Measurements from ENCODE around the gene POLL.

Gene POLL

DNA sequence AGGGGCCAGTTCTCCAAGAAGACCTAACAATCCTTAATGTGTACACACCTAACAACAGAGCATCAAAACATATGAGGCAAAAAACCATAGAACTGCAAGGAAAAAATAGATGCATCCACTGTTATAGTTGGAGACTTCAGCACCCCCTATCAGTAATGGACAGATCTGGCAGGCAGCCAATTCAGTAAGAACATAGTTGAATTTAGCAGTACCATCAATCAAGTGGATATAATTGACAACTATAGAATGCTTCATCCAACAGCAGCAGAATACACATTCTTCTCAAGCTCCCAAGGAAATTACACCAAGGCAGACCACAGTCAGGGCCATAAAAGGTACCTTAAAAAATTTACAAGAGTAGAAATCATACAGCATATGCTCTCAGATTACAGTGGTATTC lies 42.2 kb downstream of the POLL start:
- no peak for TF ChIP-seq ZNF274 (IDR thresholded peaks at IDR 0.05; ENCODE audit: low read depth, low read length)
- no peak overlapping the region for H3K4me3 ChIP-seq (ENCODE audit: low read length)

- no peak overlapping the region for H3K4me3 ChIP-seq (ENCODE audit: low read length)
Measured at GRCh38 chr10:101538446-101538845, 49.6 kb downstream of the POLL start.

GRCh38 chr10:101536800-101537199 lies 51.3 kb downstream of the POLL start:
- TF ChIP-seq ZNF274 (IDR thresholded peaks at IDR 0.05; ENCODE audit: low read depth, low read length) = no peak
- no peak overlapping the region for H3K4me3 ChIP-seq (ENCODE audit: low read length)

More at GRCh38 chr10:101538446-101538845, 49.6 kb downstream of the POLL start:
- no peak for TF ChIP-seq ZNF274 (IDR thresholded peaks at IDR 0.05; ENCODE audit: low read depth, low read length)

- TF ChIP-seq ZNF274 (IDR thresholded peaks at IDR 0.05; ENCODE audit: low read depth, low read length) = no peak
- H3K4me3 ChIP-seq (ENCODE audit: low read length) = no peak overlapping the region
Measured at GRCh38 chr10:101535949-101536348, 52.1 kb downstream of the POLL start.

DNA sequence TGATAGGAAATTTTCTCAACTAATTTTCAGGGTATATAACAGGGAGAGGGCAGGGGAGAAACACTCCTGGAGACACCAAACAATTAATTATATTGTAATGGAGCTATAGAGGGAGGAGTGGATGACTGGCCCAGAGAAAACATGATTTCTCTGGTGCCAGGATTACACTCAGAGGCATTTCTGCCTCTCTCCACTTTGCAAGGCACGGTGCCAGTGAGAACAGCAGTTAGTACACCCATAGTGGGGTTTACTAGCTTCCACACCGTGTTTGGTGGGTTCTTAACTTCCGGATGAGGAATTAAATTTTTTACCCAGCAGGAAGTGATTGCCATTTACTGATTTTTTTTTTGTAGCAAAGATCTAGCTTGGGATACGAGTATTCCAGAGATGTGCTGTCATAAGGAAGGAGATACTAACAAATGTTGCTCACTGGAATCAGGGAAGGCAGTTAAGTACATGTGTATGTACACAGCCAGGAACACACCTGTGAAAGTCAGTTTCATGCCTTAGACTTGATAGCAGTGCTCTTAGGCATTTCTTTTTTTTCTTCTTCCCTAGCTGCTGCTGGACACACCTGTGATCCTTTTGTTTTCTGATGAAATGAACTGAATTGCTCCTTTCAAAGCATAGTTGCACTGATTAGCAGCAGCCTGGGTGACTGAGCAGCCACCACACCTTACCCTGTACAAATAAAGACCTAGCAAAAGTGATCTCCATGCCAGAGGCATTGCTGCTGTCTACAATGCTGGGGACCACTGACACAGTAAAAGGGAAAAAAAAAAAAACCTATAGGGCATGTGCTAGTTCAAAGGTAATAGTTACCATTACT lies 58.1 kb downstream of the POLL start:
- H3K4me3 ChIP-seq (ENCODE audit: low read length) = no peak overlapping the region
- TF ChIP-seq ZNF274 (IDR thresholded peaks at IDR 0.05; ENCODE audit: low read depth, low read length) = no peak

- H3K4me3 ChIP-seq (ENCODE audit: low read length) = no peak overlapping the region
- no peak for TF ChIP-seq ZNF274 (IDR thresholded peaks at IDR 0.05; ENCODE audit: low read depth, low read length)
Measured at GRCh38 chr10:101529207-101529606, 58.9 kb downstream of the POLL start.

Data from GM08714 (cell line).